Lower lobe of right lung (tissue), 2 donors: ENCODE measurements around the gene TTLL9. TPM values are rescaled to one million over a fixed set of nuclear protein-coding genes. Genes with fewer than 3 reads are reported as not detected.

Experiments used
- ATAC-seq, 2 donors: fragments of 200-7000 bp; cut with Tn5 transposase; one replicate each; pipeline ENCODE4 v1.9.1; 2020 to 2022; ENCODE audit warnings: mild to moderate bottlenecking in 2 of 2, moderate library complexity in 2 of 2
- DNase-seq: peaks from one replicate; pipeline ENCODE4 v3.0.0-alpha.2; 2020
- H3K27ac ChIP-seq: fragments of 200-600 bp; one replicate; pipeline ENCODE4 v1.8.0; 2022
- H3K27me3 ChIP-seq: fragments of 200-600 bp; one replicate; pipeline ENCODE4 v1.8.0; 2022; ENCODE audit warnings: low read depth
- H3K36me3 ChIP-seq: fragments of 200-600 bp; one replicate; pipeline ENCODE4 v1.8.0; 2022; ENCODE audit warnings: mild to moderate bottlenecking
- H3K4me1 ChIP-seq: fragments of 200-600 bp; one replicate; pipeline ENCODE4 v1.8.0; 2022
- H3K4me3 ChIP-seq: fragments of 200-600 bp; one replicate; pipeline ENCODE4 v1.8.0; 2022; ENCODE audit warnings: mild to moderate bottlenecking
- H3K9me3 ChIP-seq: fragments of 200-600 bp; one replicate; pipeline ENCODE4 v1.8.0; 2022
- intact Hi-C: fragments of 100-400 bp; cut with DNase I; formaldehyde crosslinking; loops from one replicate; pipeline ENCODE4 v1.11.0; 2022
- long read RNA-seq: library from polyadenylated mRNA; unstranded; transcript quantifications from one replicate; pipeline ENCODE4 v2.0.0, GENCODE V29; 2021
- total RNA-seq: library from RNA; stranded (reverse); fragmentation: NEBNext Ultra II Directional; extraction: Animal tissue kit (Norgen Biotek cat#: 25700); gene quantifications from one replicate; pipeline ENCODE4 v1.2.1, GENCODE V29; 2021
- TF ChIP-seq, protein P1 (sequence below): fragments of 200-600 bp; IDR thresholded peaks from one replicate; pipeline ENCODE4 v1.8.0; 2022; ENCODE audit warnings: antibody characterized with exemption, mild to moderate bottlenecking
- donor health status: DM: no; HTN: yes; CAD: no; lungs with severe emphysema.

TTLL9 gene
- total RNA-seq: 5.9 TPM
- long read RNA-seq, partial matches to known transcripts: 0 of 7 reads
- long read RNA-seq, other reads (novel, unspliced or antisense): 7 of 7 reads

DNA sequence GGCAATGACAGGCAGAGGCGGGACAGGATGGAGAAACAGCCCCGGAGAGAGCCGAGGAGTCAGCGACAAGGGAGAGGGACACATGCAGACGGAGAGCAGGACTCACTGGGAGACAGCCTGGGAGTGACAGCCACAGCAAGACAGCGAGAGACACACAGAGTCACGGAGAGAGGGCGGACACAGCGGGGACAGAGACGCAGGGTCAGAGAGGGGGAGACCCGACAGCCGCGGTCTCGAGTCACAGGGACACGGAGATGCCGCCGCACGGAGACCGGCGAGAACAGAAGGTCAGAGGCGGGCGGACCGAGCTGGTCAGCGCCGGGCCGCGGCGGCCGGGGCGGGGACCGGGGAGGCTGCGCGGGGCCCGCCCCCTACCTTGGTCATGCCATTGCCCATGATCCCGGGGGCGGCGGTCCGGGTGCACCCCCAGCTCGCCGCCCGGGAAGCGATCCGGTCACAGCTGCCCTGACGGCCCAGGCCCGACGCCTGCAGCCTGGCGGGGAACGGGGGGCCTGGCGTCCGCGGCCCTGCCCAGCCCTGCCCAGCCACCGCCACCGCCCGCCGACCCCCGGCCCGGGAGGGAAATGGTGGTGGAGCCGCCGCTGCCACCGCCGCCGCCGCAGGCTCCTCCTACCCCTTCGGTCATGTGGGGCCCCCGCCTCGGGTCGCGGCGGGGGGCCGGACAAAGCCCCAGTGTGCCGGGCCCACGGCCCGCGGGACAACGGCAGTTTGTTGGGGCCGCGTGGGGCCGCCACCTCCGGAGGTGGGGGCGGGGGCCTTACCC is at the start of gene TTLL9, which contains the start of gene DUSP15:
TSS of gene TTLL9 (plus strand) at position 693 of the 784 bp plus-strand sequence. CDS start 493 bp downstream, outside the sequence.
TSS of gene DUSP15 (minus strand) at position 586 of the 784 bp plus-strand sequence. CDS start at position 396, 190 bp downstream.
- Histone ChIP-seq H3K27ac (peak within 1 kb of the TSS; percentile 24), H3K4me1 (peaks cover 17% of the 10 kb centered on the region), H3K27me3 (peaks cover 18% of the 10 kb centered on the region), H3K9me3 (no peaks in the 10 kb centered on the region), H3K4me3 (peak within 1 kb of the TSS; percentile 70), H3K36me3 (no peaks in the 10 kb centered on the region)
- peak; percentile 87 to 92 for ATAC-seq
- intact Hi-C loops: no loop called here
- DNase-seq: peak; percentile 61
- TF ChIP-seq, protein P1, sequence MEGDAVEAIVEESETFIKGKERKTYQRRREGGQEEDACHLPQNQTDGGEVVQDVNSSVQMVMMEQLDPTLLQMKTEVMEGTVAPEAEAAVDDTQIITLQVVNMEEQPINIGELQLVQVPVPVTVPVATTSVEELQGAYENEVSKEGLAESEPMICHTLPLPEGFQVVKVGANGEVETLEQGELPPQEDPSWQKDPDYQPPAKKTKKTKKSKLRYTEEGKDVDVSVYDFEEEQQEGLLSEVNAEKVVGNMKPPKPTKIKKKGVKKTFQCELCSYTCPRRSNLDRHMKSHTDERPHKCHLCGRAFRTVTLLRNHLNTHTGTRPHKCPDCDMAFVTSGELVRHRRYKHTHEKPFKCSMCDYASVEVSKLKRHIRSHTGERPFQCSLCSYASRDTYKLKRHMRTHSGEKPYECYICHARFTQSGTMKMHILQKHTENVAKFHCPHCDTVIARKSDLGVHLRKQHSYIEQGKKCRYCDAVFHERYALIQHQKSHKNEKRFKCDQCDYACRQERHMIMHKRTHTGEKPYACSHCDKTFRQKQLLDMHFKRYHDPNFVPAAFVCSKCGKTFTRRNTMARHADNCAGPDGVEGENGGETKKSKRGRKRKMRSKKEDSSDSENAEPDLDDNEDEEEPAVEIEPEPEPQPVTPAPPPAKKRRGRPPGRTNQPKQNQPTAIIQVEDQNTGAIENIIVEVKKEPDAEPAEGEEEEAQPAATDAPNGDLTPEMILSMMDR: no peak

DNA sequence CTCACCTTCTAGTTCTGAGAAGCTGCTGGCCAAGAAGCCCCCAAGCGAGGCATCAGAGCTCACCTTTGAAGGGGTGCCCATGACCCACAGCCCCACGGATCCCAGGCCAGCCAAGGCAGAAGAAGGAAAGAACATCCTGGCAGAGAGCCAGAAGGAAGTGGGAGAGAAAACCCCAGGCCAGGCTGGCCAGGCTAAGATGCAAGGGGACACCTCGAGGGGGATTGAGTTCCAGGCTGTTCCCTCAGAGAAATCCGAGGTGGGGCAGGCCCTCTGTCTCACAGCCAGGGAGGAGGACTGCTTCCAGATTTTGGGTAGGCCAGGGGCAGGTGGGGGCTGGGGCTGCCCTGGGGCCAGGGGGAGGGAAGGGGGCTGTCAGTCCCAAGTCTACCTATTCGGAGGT is 49.0 kb upstream of the TTLL9 start:
- TF ChIP-seq, protein P1: no peak
- Histone ChIP-seq H3K4me3 (no peak overlapping the region), H3K9me3 (no peaks in the 10 kb centered on the region), H3K27ac (no peak overlapping the region), H3K4me1 (peaks cover 10% of the 10 kb centered on the region), H3K27me3 (no peaks in the 10 kb centered on the region), H3K36me3 (no peaks in the 10 kb centered on the region)
- intact Hi-C loops: no loop called here
- no peak for ATAC-seq
- no peak for DNase-seq

DNA sequence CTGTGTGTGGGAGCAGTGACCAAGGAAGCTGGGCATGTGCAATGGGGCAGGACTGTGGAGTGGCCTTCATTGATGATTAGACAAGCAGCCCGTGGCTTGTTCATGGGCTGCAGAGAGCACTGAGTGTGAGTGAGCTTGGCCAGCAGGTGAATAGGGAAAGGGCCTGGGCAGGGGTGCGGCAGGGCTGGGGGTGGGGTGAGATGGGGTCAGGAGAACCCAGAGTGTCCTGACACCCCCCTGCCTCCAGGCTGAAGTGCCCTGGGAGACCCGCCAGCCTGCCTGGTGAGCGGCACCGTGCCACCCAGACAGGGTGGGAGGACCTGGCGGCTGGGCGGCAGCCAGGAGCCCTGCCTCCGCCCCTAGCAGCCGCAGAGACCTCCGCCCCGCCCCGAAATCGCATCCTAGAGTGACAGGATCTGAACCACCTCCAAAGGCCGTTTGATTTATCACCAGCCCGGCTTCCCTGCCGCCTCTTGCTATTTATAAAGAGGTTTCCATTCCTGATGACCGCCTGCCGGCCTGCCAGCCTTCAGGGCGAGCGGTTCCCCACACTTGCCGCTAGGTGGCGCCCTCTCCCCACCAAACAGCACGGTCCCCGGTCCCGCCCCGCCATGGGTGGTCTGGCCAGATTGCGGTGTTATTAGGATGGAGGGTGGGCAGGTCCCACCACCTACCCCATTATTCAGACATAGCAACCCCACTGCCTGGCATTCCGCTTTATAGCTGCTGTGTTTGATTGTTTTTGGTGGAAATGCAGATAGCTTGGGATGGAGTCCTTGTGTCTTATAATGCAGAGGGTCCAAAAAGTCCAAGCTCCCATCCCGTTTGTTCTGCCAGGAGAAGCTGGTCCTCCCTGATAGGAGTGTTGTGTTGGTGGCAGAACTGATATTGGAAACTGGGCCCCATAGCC is 47.8 kb upstream of the TTLL9 start:
- peak; percentile 89 for ATAC-seq
- TF ChIP-seq, protein P1: peak; percentile 99
- DNase-seq: peak; percentile 85
- H3K27me3 ChIP-seq: no peaks in the 10 kb centered on the region
- H3K27ac ChIP-seq: no peak overlapping the region
- peak overlapping the region; percentile 14 for H3K4me3 ChIP-seq
- intact Hi-C loops: no loop called here
- peaks cover 10% of the 10 kb centered on the region for H3K4me1 ChIP-seq
- no peaks in the 10 kb centered on the region for H3K9me3 ChIP-seq
- H3K36me3 ChIP-seq: no peaks in the 10 kb centered on the region

- Histone ChIP-seq H3K27ac (no peak overlapping the region), H3K9me3 (no peaks in the 10 kb centered on the region), H3K4me1 (peaks cover 10% of the 10 kb centered on the region), H3K36me3 (no peaks in the 10 kb centered on the region), H3K4me3 (no peak overlapping the region), H3K27me3 (no peaks in the 10 kb centered on the region)
- DNase-seq (no peak), ATAC-seq (no peak)
- intact Hi-C loops: no loop called here
- TF ChIP-seq, protein P1: no peak
These were observed 46.9 kb upstream of the TTLL9 start for GRCh38 chr20:31823360-31824124.

DNA sequence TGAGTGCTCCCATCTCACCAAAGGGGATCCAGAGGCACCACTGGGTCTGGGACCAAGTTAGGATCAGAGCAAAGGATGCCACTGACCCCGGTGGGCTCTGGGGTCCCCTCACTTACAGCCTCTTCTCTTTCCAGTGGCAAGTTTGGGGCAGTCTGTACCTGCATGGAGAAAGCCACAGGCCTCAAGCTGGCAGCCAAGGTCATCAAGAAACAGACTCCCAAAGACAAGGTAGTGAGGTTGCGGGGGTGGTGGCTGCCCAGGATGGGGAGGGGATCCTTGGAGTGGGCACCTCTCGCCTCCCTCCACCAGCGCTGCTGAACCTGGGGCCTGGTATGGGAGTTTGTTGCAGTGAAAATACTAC is 46.3 kb upstream of the TTLL9 start:
- intact Hi-C loops: no loop called here
- ATAC-seq (no peak), DNase-seq (no peak)
- Histone ChIP-seq H3K4me3 (no peak overlapping the region), H3K4me1 (peaks cover 10% of the 10 kb centered on the region), H3K27ac (no peak overlapping the region), H3K9me3 (no peaks in the 10 kb centered on the region), H3K36me3 (no peaks in the 10 kb centered on the region), H3K27me3 (no peaks in the 10 kb centered on the region)
- TF ChIP-seq, protein P1: no peak
